GM19043 (cell line): ENCODE measurements around the gene PGA5.

Experiments
- ATAC-seq: cut with Tn5 transposase; IDR thresholded peaks from one replicate; pipeline ENCODE4 v1.9.1; 2021; ENCODE audit warnings: low read depth; ENCODE audit not compliant: unreplicated experiment

PGA5 gene

GRCh38 chr11:61265357-61265756 lies 24.4 kb downstream of the PGA5 start:
- no peak for ATAC-seq

DNA sequence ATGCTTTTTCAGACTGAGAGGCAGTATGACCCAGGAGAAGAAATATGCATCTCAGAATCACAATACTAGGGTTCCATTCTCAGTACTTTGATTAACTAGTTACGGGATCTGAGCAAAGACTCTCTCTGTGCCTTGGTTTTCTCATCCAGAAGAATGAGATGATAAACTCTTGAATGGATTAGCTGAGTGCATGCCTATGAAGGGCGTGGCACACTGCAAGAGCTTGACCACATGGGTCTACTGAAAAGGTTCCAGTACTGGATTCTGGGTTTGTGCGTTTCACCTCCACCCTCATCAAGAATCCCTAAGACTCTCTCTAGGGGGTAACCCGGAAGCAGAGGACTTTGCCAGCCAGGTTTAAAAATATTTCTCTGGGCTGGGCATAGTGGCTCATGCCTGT lies 25.6 kb downstream of the PGA5 start:
- no peak for ATAC-seq

DNA sequence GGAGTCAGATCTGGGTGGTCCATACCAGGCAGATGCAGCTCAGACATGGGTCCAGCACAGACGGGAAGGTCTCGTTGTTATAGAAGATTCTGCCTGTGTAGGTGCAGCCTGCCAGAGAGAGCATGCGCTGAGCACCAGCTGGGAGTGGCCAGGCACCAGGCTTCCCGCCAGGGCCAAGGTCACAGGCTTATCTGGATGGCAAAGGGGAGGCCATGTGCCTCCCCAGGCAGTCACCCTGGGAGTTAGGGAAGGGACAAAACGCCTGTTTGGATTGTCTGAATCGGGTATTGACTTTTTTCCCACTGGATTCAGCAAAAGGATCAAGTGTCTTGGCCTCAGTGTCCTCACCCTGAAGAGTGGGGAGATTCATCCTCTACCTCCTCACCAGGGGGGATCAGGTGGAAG lies 26.5 kb downstream of the PGA5 start:
- no peak for ATAC-seq

GRCh38 chr11:61268588-61269250 lies 27.7 kb downstream of the PGA5 start:
- ATAC-seq: no peak

- no peak for ATAC-seq
These were observed 29.5 kb downstream of the PGA5 start for GRCh38 chr11:61270354-61271076.

DNA sequence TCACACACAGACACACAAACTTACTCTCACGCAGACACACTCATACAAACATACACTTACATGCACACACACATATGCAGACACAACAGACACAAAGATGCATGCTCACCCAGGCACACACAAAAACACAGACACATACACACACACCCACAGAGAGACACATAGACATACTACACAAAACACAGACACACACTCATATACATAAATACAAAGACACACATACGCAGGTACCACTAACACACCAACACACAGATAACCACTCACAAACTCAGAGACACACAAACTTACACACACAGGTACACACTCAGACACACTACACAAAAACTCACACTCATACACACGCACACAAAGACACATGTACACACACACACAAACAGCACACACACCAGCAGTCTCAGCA lies 31.8 kb downstream of the PGA5 start:
- no peak for ATAC-seq

DNA sequence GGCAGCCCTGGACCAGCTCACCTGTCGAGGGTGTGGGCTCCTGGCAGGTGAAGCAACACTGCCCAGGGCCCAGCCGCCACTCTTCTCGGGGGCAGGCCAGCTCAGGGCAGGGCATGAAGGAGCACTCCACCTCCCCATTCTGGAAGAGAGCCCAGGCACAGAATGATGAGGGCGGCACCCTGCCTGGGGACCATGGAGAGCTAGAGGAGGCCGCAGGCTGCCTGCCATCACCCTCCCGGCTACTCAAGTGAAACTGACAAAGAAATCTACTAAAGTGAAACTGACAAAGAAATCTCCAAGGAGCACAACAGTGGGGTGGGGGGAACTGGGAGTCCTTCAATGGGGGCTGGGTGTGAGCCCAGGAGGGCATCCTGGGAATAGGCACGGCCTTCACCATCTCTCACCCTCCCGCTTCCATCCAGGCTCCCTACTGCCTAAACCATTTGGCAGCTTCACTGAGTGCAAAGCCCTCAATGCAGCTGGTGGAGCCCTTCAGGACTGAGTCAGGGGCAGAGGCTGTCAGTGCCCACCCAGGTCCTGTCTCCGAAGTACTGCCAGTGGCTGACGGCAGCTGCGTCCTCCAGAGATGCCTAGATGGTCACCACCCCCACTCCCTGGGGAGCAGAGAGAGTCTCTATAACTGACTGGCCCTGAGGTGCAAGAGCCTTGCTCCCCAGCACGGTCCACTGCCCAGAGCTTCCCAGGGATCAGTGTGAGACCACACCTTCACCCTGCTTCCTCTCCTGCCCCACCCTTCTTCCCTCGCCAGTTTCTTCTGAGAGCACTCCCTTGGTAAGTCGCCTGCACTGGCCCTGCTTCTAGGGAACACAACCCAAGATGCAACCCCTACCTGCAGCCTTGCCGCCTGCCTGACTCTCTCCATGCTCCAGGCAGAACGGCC lies 32.5 kb downstream of the PGA5 start:
- ATAC-seq: no peak

GRCh38 chr11:61274084-61274483 lies 33.1 kb downstream of the PGA5 start:
- ATAC-seq: no peak

DNA sequence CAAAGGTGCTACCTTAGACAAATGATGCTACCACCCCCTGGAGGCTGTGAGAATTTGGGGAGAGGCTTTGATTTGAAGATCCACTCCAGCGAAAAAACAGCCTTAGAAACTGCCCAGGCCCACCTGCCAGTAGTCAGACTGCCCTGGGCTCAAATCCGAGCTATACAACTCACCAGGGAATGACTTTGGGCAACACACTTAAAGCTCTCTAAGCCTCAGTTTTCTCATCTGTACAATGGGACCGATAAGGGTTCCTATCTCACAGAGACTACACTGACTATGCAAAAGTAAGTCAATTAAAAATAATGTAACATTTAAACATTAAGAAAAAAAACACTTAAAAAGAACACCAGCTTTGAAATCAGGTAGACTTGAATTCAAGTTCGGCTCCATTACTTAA lies 34.2 kb downstream of the PGA5 start:
- no peak for ATAC-seq

DNA sequence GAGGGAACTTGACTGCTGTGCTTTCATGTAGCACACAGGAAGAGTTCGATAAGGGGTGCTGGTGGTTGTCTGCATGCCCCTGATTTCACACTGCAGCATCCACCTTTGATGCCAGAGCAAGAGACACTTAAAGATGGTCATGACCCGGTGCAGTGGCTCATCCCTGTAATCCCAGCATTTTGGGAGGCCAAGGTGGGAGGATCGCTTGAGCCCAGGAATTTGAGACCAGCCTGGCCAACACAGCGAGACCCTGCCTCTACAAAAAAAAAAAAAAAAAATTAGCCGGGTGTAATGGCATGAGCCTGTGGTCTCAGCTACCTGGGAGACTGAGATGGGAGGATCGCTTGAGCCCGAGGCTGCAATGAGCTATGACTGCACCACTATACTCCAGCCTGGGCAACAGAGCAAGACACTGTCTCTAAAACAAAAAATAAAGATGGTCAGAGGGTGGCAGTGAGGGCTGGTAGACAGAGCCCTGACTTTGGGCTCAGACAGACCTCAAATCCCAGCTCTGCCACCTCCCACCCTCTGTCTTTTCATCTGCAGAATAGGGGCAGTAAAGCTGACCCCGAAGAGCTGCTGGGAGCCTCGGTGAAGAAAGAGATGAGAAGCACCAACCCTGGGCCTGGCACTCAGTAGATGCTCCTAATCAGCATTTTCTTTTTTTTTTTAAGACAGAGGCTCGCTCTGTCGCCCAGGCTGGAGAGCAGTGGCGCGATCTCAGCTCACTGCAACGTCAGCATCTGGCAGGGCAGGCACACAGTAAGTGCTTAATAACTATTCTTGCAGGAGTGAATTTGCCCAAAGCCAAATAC lies 36.4 kb downstream of the PGA5 start:
- no peak for ATAC-seq

- ATAC-seq: no peak
These were observed 37.1 kb downstream of the PGA5 start for GRCh38 chr11:61278001-61278470.

GRCh38 chr11:61279934-61280659 lies 39.1 kb downstream of the PGA5 start:
- ATAC-seq: no peak

- no peak for ATAC-seq
These were observed 40.1 kb downstream of the PGA5 start for GRCh38 chr11:61280883-61281580.

DNA sequence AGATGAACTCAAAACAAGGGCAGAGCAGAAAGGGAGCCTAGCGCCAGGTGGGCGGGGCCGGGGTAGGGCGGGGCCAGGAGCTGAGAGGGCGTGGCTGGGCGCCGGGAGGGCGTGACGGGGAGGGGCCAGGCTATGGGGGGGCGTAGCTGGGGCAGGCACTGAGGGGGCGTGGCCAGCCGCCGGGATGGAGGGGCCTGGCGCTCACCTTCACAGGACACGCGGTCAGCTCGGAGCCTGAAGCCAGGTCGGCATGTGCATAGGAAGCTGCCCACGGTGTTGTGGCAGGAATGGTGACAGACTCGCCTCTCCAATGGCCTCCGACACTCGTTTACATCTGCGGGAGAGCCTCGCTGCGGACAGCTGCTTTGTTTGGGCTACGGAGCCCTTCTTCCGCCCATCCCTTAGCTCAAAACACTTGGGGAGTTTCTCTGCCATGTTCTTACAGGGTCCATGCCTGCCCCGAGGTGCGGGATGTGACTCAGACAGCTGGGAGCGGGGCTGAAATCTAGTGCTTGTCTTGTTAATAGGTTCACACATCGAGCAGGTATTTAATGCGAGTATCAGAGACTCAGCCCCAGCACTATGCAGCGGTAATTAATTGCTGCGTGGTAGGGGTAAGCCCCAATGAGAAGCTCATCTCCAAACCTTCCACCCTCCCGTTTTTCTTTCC lies 40.7 kb downstream of the PGA5 start:
- no peak for ATAC-seq

DNA sequence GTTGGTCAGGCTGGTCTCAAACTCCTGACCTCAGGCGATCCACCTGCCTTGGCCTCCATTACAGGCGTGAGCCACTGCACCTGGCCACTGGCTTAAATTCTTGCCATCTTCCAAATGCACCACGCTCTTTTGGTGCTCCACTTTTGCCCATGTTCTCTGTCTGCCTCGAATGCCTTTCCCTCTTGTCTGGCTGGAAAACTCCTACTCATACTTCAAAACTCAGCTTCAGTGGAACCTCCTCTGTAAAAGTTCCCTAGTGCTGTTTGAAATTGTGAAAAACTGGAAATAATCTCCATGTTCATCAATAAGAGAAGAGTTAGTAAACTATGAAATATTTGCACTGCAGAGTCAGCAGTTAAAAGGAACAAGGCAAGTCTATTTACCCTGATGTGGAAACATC lies 42.6 kb downstream of the PGA5 start:
- no peak for ATAC-seq

- no peak for ATAC-seq
These were observed 46.5 kb downstream of the PGA5 start for GRCh38 chr11:61287338-61287977.

DNA sequence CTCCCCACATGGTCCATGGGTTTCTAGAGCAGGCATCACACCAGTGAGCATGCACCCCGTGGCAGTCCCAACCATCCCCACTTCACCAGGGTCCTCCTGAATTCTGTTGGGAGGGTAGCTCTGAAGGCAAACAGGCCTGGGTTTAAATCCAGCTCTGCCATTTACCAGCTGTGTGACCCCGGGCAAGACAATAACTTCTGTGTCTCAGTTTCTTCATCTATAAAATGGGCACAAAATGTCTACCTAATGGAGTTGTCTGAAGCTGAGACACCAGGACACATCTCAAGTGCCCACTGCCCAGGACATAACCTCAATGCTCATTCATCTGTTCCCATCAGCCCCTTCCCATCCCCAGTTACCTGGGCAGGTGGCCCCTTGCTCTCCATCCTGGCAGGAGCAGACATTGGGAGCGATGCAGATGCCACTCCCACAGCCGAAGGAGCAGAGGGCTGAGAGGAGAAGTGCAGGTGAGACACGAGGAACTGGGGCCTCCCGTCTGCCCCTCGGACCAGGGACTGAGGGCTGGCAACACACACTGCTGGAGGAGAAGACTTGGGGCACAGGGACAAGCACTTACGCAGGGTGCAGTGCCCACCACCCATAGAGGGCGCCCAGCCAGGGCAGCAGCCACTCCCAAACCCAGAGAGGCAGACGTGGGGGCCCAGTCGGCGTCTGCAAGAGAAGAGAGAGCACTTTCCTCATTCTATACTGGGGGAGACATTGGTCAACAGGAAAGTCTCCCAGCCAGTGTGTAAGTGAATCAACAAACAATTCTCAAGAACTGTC lies 50.1 kb downstream of the PGA5 start:
- no peak for ATAC-seq
